IPS DF 6.9 (cell line): ENCODE data around the gene FBLN1.

ENCODE experiments used
- DNase-seq: peaks from one replicate; pipeline ENCODE4 v3.0.0-alpha.2; 2013; ENCODE audit warnings: low read depth, low spot score
- H3K27ac ChIP-seq: one replicate; pipeline ENCODE4 v1.5.1; 2013; ENCODE audit warnings: low read length, control low read depth
- H3K27me3 ChIP-seq: 2 replicates; pipeline ENCODE4 v1.6.1; 2013; ENCODE audit warnings: mild to moderate bottlenecking, low read length; ENCODE audit not compliant: control insufficient read depth, insufficient read depth
- H3K36me3 ChIP-seq: 2 replicates; pipeline ENCODE4 v1.6.1; 2013; ENCODE audit warnings: low read length; ENCODE audit not compliant: control insufficient read depth, insufficient read depth
- H3K4me1 ChIP-seq: 2 replicates; pipeline ENCODE4 v1.6.1; 2013; ENCODE audit warnings: low read length; ENCODE audit not compliant: control insufficient read depth, insufficient read depth
- H3K4me3 ChIP-seq: 2 replicates; pipeline ENCODE4 v1.5.1; 2013; ENCODE audit warnings: mild to moderate bottlenecking, low read length
- H3K9me3 ChIP-seq: 2 replicates; pipeline ENCODE4 v1.6.1; 2013; ENCODE audit warnings: low read length, inconsistent platforms; ENCODE audit not compliant: control insufficient read depth, insufficient read depth
- WGBS: extraction: QIAGEN DNeasy Blood & Tissue Kit; methylation state at CpG from one replicate; pipeline ENCODE4 v1.1.7; 2013; ENCODE audit warnings: mixed read lengths, missing lambda C conversion rate; ENCODE audit not compliant: insufficient read length, insufficient coverage; 5-methylcytosine and 5-hydroxymethylcytosine counted together

FBLN1 gene

GRCh38 chr22:45648301-45649117 lies 145.8 kb downstream of the FBLN1 start:
- H3K27ac ChIP-seq: no peak overlapping the region
- no peaks in the 10 kb centered on the region for H3K9me3 ChIP-seq
- peaks cover 2% of the 10 kb centered on the region; the same call in 1 of the 2 replicates for H3K27me3 ChIP-seq
- peaks cover 3% of the 10 kb centered on the region for H3K4me1 ChIP-seq
- no peak overlapping the region for H3K4me3 ChIP-seq
- no peak for DNase-seq
- WGBS: no CpG with 5 or more reads among the region's 24 CpGs
- no peaks in the 10 kb centered on the region for H3K36me3 ChIP-seq

GRCh38 chr22:45649809-45650208 lies 147.1 kb downstream of the FBLN1 start:
- Histone ChIP-seq H3K27me3 (peaks cover 2% of the 10 kb centered on the region; the same call in 1 of the 2 replicates), H3K27ac (no peak overlapping the region)
- no CpG with 5 or more reads among the region's 6 CpGs for WGBS

GRCh38 chr22:45650721-45651120 lies 148.0 kb downstream of the FBLN1 start:
- Histone ChIP-seq H3K36me3 (no peaks in the 10 kb centered on the region), H3K9me3 (no peaks in the 10 kb centered on the region), H3K4me3 (no peak overlapping the region), H3K4me1 (no peaks in the 10 kb centered on the region; the same call in 1 of the 2 replicates), H3K27me3 (peaks cover 2% of the 10 kb centered on the region; the same call in 1 of the 2 replicates), H3K27ac (no peak overlapping the region)
- DNase-seq: no peak
- whole genome bisulfite sequencing: no CpG with 5 or more reads among the region's 12 CpGs

More at GRCh38 chr22:45649809-45650208, 147.1 kb downstream of the FBLN1 start:
- DNase-seq: no peak
- Histone ChIP-seq H3K9me3 (no peaks in the 10 kb centered on the region), H3K36me3 (no peaks in the 10 kb centered on the region), H3K4me3 (no peak overlapping the region), H3K4me1 (peaks cover 3% of the 10 kb centered on the region)
